HepG2 (cell line): ENCODE measurements around the gene ACBD6. TPM values are rescaled to one million over a fixed set of nuclear protein-coding genes. Genes with fewer than 3 reads are reported as not detected.

ENCODE experiments used
- ATAC-seq: fragments of 200-7000 bp; cut with Tn5 transposase; 3 replicates; pipeline ENCODE4 v1.9.1; 2020; ENCODE audit warnings: mild to moderate bottlenecking, moderate library complexity
- BruUV-seq: library from RNA; stranded (reverse); fragments of 400-500 nt; replicated peaks from 2 replicates; lab custom pipeline; 2021; lab: Mats Ljungman, UMichigan
- CTCF ChIA-PET: fragments of 300-600 bp; formaldehyde crosslinking; extraction: SDS; loops from one replicate; lab custom pipeline; 2021; ENCODE audit warnings: low total read pairs, inconsistent platforms, low intra/inter-chr PET ratio; lab: Yijun Ruan, JAX
- POLR2A ChIA-PET: fragments of 350-600 bp; sonication (Branson Sonifier 250); formaldehyde crosslinking; loops from one replicate; lab custom pipeline; 2020; ENCODE audit warnings: antibody characterized with exemption, inconsistent platforms; lab: Yijun Ruan, JAX
- DNase-seq: peaks from one replicate; pipeline ENCODE4 v3.0.0-alpha.2; 2015; ENCODE audit warnings: low spot score
- FAIRE-seq: peaks from 3 replicates; lab custom pipeline; 2011; peaks lifted over from hg19 to GRCh38; lab: Jason Lieb, UNC
- H2AFZ ChIP-seq: one replicate; pipeline ENCODE4 v1.6.1; 2011; ENCODE audit warnings: low read length, inconsistent platforms
- H3K27ac ChIP-seq: fragments of 300-600 bp; 3 replicates; pipeline ENCODE4 v1.8.0; 2011; ENCODE audit warnings: mixed run types, mild to moderate bottlenecking, mixed read lengths, low read length, inconsistent platforms; ENCODE audit not compliant: insufficient read depth; ENCODE audit errors: extremely low read length
- H3K27me3 ChIP-seq, 2 experiments: fragments of 200-600 bp in 1 of 2; 2 replicates in 1 of 2; 3 replicates in 1 of 2; pipeline versions ENCODE4 v1.6.0 to v1.8.0; 2011; ENCODE audit warnings: low read length in 2 of 2, mild to moderate bottlenecking in 2 of 2, moderate library complexity in 2 of 2, inconsistent platforms in 1 of 2; ENCODE audit not compliant: insufficient read depth in 2 of 2, control insufficient read depth in 1 of 2
- H3K36me3 ChIP-seq, 2 experiments: fragments of 200-600 bp in 1 of 2; replicated peaks in 1 of 2; 2 replicates in 1 of 2; 3 replicates in 1 of 2; pipeline versions ENCODE4 v1.5.1 to v1.8.0; 2011; ENCODE audit warnings: low read length in 2 of 2, inconsistent platforms in 1 of 2; ENCODE audit not compliant: insufficient read depth in 2 of 2, control insufficient read depth in 1 of 2
- H3K4me1 ChIP-seq: 2 replicates; pipeline ENCODE4 v1.5.1; 2012; ENCODE audit warnings: low read length, inconsistent platforms; ENCODE audit not compliant: insufficient read depth
- H3K4me2 ChIP-seq: 2 replicates; pipeline ENCODE4 v1.6.0; 2011; ENCODE audit warnings: low read depth, low read length, inconsistent platforms
- H3K4me3 ChIP-seq, 3 experiments: fragments of 200-600 bp in 1 of 3; sonication (generic), shearing (Covaris generic) in 1 of 3; replicated peaks in 1 of 3; 2 replicates each; pipeline ENCODE4 v1.5.1; 2011 to 2016; ENCODE audit warnings: low read length in 3 of 3, inconsistent platforms in 2 of 3, low read depth in 2 of 3, mild to moderate bottlenecking in 2 of 3, control low read depth in 1 of 3, mixed read lengths in 1 of 3; ENCODE audit not compliant: insufficient read depth in 1 of 3
- H3K79me2 ChIP-seq: one replicate; pipeline ENCODE4 v1.6.1; 2011; ENCODE audit warnings: low read length, inconsistent platforms; ENCODE audit not compliant: insufficient read depth
- H3K9ac ChIP-seq: 2 replicates; pipeline ENCODE4 v1.6.0; 2011; ENCODE audit warnings: mild to moderate bottlenecking, low read depth, low read length, inconsistent platforms; ENCODE audit not compliant: insufficient read depth
- H3K9me3 ChIP-seq: 2 replicates; pipeline ENCODE4 v1.5.1; 2012; ENCODE audit warnings: mild to moderate bottlenecking, low read length
- H4K20me1 ChIP-seq: 2 replicates; pipeline ENCODE4 v1.6.0; 2011; ENCODE audit warnings: inconsistent platforms, mild to moderate bottlenecking, low read length, moderate library complexity; ENCODE audit not compliant: insufficient read depth
- CREB3 ChIP-seq: sonication (generic); formaldehyde crosslinking; IDR thresholded peaks from 2 replicates; pipeline ENCODE4 v1.5.0; 2020; ENCODE audit warnings: missing genetic modification reagents
- ISX ChIP-seq: sonication (generic); formaldehyde crosslinking; conservative IDR thresholded peaks from 2 replicates; pipeline ENCODE4 v1.5.0; 2020; ENCODE audit warnings: missing genetic modification reagents
- KAT8 ChIP-seq: IDR thresholded peaks from 2 replicates; pipeline ENCODE4 v1.6.1; 2016; ENCODE audit warnings: missing genetic modification reagents, missing compliant biosample characterization
- NAIF1 ChIP-seq: sonication (generic); formaldehyde crosslinking; IDR thresholded peaks from 2 replicates; pipeline ENCODE4 v1.5.0; 2020; ENCODE audit warnings: mild to moderate bottlenecking, missing genetic modification reagents, borderline replicate concordance
- PBX3 ChIP-seq: sonication (generic); formaldehyde crosslinking; IDR thresholded peaks from 2 replicates; pipeline ENCODE4 v1.8.1; 2023; ENCODE audit warnings: missing genetic modification reagents, inconsistent platforms, borderline replicate concordance
- SALL2 ChIP-seq: sonication (generic); formaldehyde crosslinking; IDR thresholded peaks from 2 replicates; pipeline ENCODE4 v1.8.1; 2023; ENCODE audit warnings: mild to moderate bottlenecking, missing genetic modification reagents, inconsistent platforms
- SMC3 ChIP-seq: IDR thresholded peaks from 2 replicates; pipeline ENCODE4 v1.6.1; 2011; ENCODE audit warnings: low read length, improper control_type of control experiment
- ZNF18 ChIP-seq: sonication (generic); formaldehyde crosslinking; IDR thresholded peaks from 2 replicates; pipeline ENCODE4 v1.8.0; 2022; ENCODE audit warnings: mild to moderate bottlenecking, missing genetic modification reagents; ENCODE audit not compliant: insufficient replicate concordance
- ZNF749 ChIP-seq: sonication (generic); formaldehyde crosslinking; IDR thresholded peaks from 2 replicates; pipeline ENCODE4 v1.8.0; 2022; ENCODE audit warnings: mild to moderate bottlenecking, missing genetic modification reagents, moderate library complexity, borderline replicate concordance
- ZSCAN30 ChIP-seq: sonication (generic); formaldehyde crosslinking; IDR thresholded peaks from 2 replicates; pipeline ENCODE4 v1.5.0; 2020; ENCODE audit warnings: mild to moderate bottlenecking, missing genetic modification reagents
- ZXDC ChIP-seq: sonication (generic); formaldehyde crosslinking; IDR thresholded peaks from 2 replicates; pipeline ENCODE4 v1.5.0; 2020; ENCODE audit warnings: mild to moderate bottlenecking, missing genetic modification reagents
- WGBS: methylation state at CpG from one replicate; pipeline ENCODE4 v1.1.6; 2017; ENCODE audit warnings: low lambda C conversion rate; 5-methylcytosine and 5-hydroxymethylcytosine counted together
- in situ Hi-C: cut with HindIII; loops from 2 replicates; pipeline ENCODE4 v1.10.0; 2017; ENCODE audit warnings: low pct_unique_long_range_greater_than_20kb; ENCODE audit not compliant: extremely low pct_ligation_motif_present
- intact Hi-C: fragments of 100-400 bp; cut with micrococcal nuclease; formaldehyde crosslinking; loops from one replicate; pipeline ENCODE4 v1.10.0; 2022; ENCODE audit not compliant: unreplicated experiment
- polyA plus RNA-seq, 8 experiments: library from polyadenylated mRNA; depleted of rRNA in 3 of 8; stranded (reverse) in 7 of 8; unstranded in 1 of 8; fragments of >200 nt; fragmentation: Illumina TruSeq in 4 of 8; extraction: Trizol in 4 of 8; gene quantifications; 2 replicates each; pipeline versions ENCODE4 v1.2.1 to v1.2.3, GENCODE V29; 2011 to 2016; ENCODE audit warnings: low read depth in 4 of 8, missing spikeins in 1 of 8, mixed read lengths in 1 of 8; ENCODE audit not compliant: insufficient read depth in 1 of 8
- total RNA-seq, 5 experiments: library from RNA; depleted of rRNA; stranded (reverse); fragments of >200 nt; fragmentation: Illumina TruSeq; extraction: Trizol; gene quantifications; 2 replicates each; pipeline ENCODE4 v1.2.3, GENCODE V29; 2016; ENCODE audit warnings: low read depth in 1 of 5

ACBD6 gene
- total and polyA plus RNA-seq, 2 of the 13 experiments (the other 11 are each of a cell fraction or from before 2014, with no cell fraction given), result 33.5 to 47.2 TPM

- TF ChIP-seq ZSCAN30 (CRISPR knock-in tag), result no peak
- TF ChIP-seq, all 625 proteins: peak for 0
- H3K27me3 ChIP-seq, result no peaks in the 10 kb centered on the region
- H4K20me1 ChIP-seq, result no peaks in the 10 kb centered on the region
- no peak overlapping the region for H3K4me3 ChIP-seq
- H3K36me3 ChIP-seq, result no peaks in the 10 kb centered on the region; a peak in 1 of 5 replicates
- BruUV-seq, result no TSS peak
- no peak overlapping the region for H3K9ac ChIP-seq
- WGBS, result 95% methylated on average over 3 of the region's 3 CpGs
- no peak for ATAC-seq
- intact Hi-C loops, result no loop called here
- no peak overlapping the region for H2AFZ ChIP-seq
- POLR2A ChIA-PET, result no interaction called here
- CTCF ChIA-PET, result no interaction called here
- FAIRE-seq, result no peak
- H3K27ac ChIP-seq, result no peak overlapping the region
- no peaks in the 10 kb centered on the region for H3K79me2 ChIP-seq
- no peaks in the 10 kb centered on the region for H3K4me1 ChIP-seq
- no peak overlapping the region for H3K4me2 ChIP-seq
- H3K9me3 ChIP-seq, result no peaks in the 10 kb centered on the region
- in situ Hi-C loops, result no loop called here
- DNase-seq, result no peak
Observed at GRCh38 chr1:180424848-180425457, 77.4 kb downstream of the ACBD6 start.

GRCh38 chr1:180421614-180422013 is 80.8 kb downstream of the ACBD6 start:
- intact Hi-C loops, result no loop called here
- WGBS, result 94% methylated on average over 1 of the region's 1 CpG
- no peak overlapping the region for H3K4me2 ChIP-seq
- H2AFZ ChIP-seq, result no peak overlapping the region
- H3K4me1 ChIP-seq, result no peaks in the 10 kb centered on the region
- H3K27ac ChIP-seq, result no peak overlapping the region
- BruUV-seq, result no TSS peak
- no peak overlapping the region for H3K9ac ChIP-seq
- H3K27me3 ChIP-seq, result no peaks in the 10 kb centered on the region
- ChIA-PET CTCF (no interaction called here), POLR2A (no interaction called here)
- FAIRE-seq (no peak), ATAC-seq (no peak), DNase-seq (no peak)
- no peaks in the 10 kb centered on the region for H4K20me1 ChIP-seq
- in situ Hi-C loops, result no loop called here
- no peaks in the 10 kb centered on the region for H3K9me3 ChIP-seq
- H3K36me3 ChIP-seq, result no peaks in the 10 kb centered on the region; a peak in 1 of 5 replicates
- no peaks in the 10 kb centered on the region for H3K79me2 ChIP-seq
- H3K4me3 ChIP-seq, result no peak overlapping the region
- TF ChIP-seq NAIF1 (CRISPR knock-in tag) (no peak), SALL2 (CRISPR knock-in tag) (no peak), ZNF18 (CRISPR knock-in tag) (no peak), ISX (no peak), SMC3 (no peak), KAT8 (CRISPR knock-in tag) (no peak), ZXDC (CRISPR knock-in tag) (no peak), CREB3 (no peak), PBX3 (CRISPR knock-in tag) (no peak), ZNF749 (CRISPR knock-in tag) (no peak)
